Keratinocyte (primary cell): Measurements from ENCODE around the gene SYNPR. TPM values are rescaled to one million over a fixed set of nuclear protein-coding genes. Genes with fewer than 3 reads are reported as not detected.

ENCODE experiments used
- DNase-seq: peaks from one replicate; pipeline ENCODE4 v3.0.0-alpha.2; 2011; ENCODE audit warnings: low read depth, missing footprints, low spot score
- FAIRE-seq: peaks from 2 replicates; lab custom pipeline; 2011; peaks lifted over from hg19 to GRCh38; lab: Jason Lieb, UNC
- H2AFZ ChIP-seq: 2 replicates; pipeline ENCODE4 v1.6.0; 2012; ENCODE audit warnings: low read length, control low read depth, inconsistent platforms; ENCODE audit not compliant: control insufficient read depth
- H3K27ac ChIP-seq: 2 replicates; pipeline ENCODE4 v1.5.1; 2011; ENCODE audit warnings: low read length; ENCODE audit not compliant: control insufficient read depth, insufficient read depth
- H3K27me3 ChIP-seq: 3 replicates; pipeline ENCODE4 v1.6.0; 2011; ENCODE audit warnings: low read length; ENCODE audit not compliant: control insufficient read depth, insufficient read depth; ENCODE audit errors: extremely low read depth
- H3K36me3 ChIP-seq, 2 experiments: 2 replicates in 1 of 2; 3 replicates in 1 of 2; pipeline ENCODE4 v1.5.1; 2011; ENCODE audit warnings: low read length in 2 of 2, mild to moderate bottlenecking in 1 of 2; ENCODE audit not compliant: control insufficient read depth in 2 of 2, insufficient read depth in 2 of 2; ENCODE audit errors: extremely low read depth in 1 of 2
- H3K4me1 ChIP-seq: 3 replicates; pipeline ENCODE4 v1.5.1; 2011; ENCODE audit warnings: low read length; ENCODE audit not compliant: control insufficient read depth, insufficient read depth; ENCODE audit errors: extremely low read depth
- H3K4me2 ChIP-seq: 3 replicates; pipeline ENCODE4 v1.6.0; 2011; ENCODE audit warnings: low read depth, low read length; ENCODE audit not compliant: control insufficient read depth, insufficient read depth; ENCODE audit errors: extremely low read depth
- H3K4me3 ChIP-seq, 3 experiments: fragments of 200-600 bp in 1 of 3; sonication (generic) in 1 of 3; 2 replicates in 2 of 3; 3 replicates in 1 of 3; pipeline ENCODE4 v1.5.1; 2011 to 2016; ENCODE audit warnings: low read length in 3 of 3, mild to moderate bottlenecking in 3 of 3, control low read depth in 2 of 3, inconsistent platforms in 1 of 3, low read depth in 1 of 3, mixed read lengths in 1 of 3, mixed run types in 1 of 3, moderate library complexity in 1 of 3; ENCODE audit not compliant: control insufficient read depth in 2 of 3, insufficient read depth in 2 of 3; ENCODE audit errors: extremely low read depth in 1 of 3
- H3K79me2 ChIP-seq: 2 replicates; pipeline ENCODE4 v1.6.0; 2012; ENCODE audit warnings: low read length; ENCODE audit not compliant: control insufficient read depth, insufficient read depth
- H3K9ac ChIP-seq: 3 replicates; pipeline ENCODE4 v1.6.0; 2011; ENCODE audit warnings: low read length; ENCODE audit not compliant: control insufficient read depth, insufficient read depth; ENCODE audit errors: extremely low read depth
- H3K9me1 ChIP-seq: 3 replicates; pipeline ENCODE4 v1.6.0; 2011; ENCODE audit warnings: low read length; ENCODE audit not compliant: control insufficient read depth, insufficient read depth; ENCODE audit errors: extremely low read depth
- H3K9me3 ChIP-seq: 2 replicates; pipeline ENCODE4 v1.5.1; 2012; ENCODE audit warnings: low read depth, low read length; ENCODE audit not compliant: control insufficient read depth
- H4K20me1 ChIP-seq: 3 replicates; pipeline ENCODE4 v1.6.0; 2011; ENCODE audit warnings: low read length; ENCODE audit not compliant: control insufficient read depth, insufficient read depth; ENCODE audit errors: extremely low read depth
- CTCF ChIP-seq, 3 experiments: IDR thresholded peaks in 1 of 3; conservative IDR thresholded peaks in 1 of 3; optimal IDR thresholded peaks in 1 of 3; 2 replicates in 2 of 3; 3 replicates in 1 of 3; pipeline versions ENCODE3 to v1.5.1; 2011; ENCODE audit warnings: low read length in 3 of 3, mild to moderate bottlenecking in 3 of 3, moderate library complexity in 2 of 3, control low read depth in 1 of 3, inconsistent platforms in 1 of 3; ENCODE audit not compliant: insufficient read depth in 2 of 3; ENCODE audit errors: extremely low read depth in 1 of 3
- EZH2 ChIP-seq: IDR thresholded peaks from one replicate; pipeline ENCODE4 v1.6.1; 2012; ENCODE audit warnings: inconsistent platforms, mild to moderate bottlenecking, low read length, moderate library complexity
- dilution Hi-C: fragments of 300-500 bp; cut with MboI; formaldehyde crosslinking; loops from one replicate; pipeline ENCODE4 v1.7.0; 2020; ENCODE audit warnings: low sequenced_read_pairs; ENCODE audit not compliant: extremely low pct_ligation_motif_present
- polyA plus RNA-seq, 5 experiments: library from polyadenylated mRNA; depleted of rRNA in 3 of 5; stranded (reverse) in 3 of 5; stranded (forward) in 1 of 5; unstranded in 1 of 5; fragments of >200 nt; gene quantifications; 1 replicate in 1 of 5; 2 replicates in 3 of 5; 3 replicates in 1 of 5; pipeline versions ENCODE4 v1.2.1 to v1.2.3, GENCODE V29; 2011 to 2012; ENCODE audit warnings: missing spikeins in 2 of 5, low read depth in 1 of 5, low replicate concordance in 1 of 5

SYNPR gene
- polyA plus RNA-seq, 1 donor (not counting 4 experiments of a cell fraction or from before 2014, with no cell fraction given), result not detected

DNA sequence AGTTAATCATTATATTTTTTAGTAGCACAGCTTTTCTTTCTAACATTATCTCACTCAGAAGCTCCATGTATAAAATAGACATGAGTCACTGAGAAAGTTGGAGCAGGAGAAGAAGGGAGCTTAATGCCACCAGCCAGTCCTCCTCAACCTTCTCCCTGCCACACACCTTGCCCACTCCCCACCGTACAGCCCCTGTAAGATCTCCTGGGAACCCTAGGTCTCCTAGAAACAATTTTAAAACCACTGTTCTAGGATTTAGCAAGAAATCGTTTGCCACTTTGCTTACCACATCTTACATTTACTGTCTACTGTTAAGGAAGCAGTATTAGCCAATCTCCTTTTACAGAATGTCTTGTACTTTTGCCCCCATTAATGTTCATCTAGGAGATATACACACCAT is 204.2 kb downstream of the SYNPR start:
- no peak overlapping the region for H3K27ac ChIP-seq
- no peaks in the 10 kb centered on the region for H3K9me1 ChIP-seq
- H2AFZ ChIP-seq, result no peak overlapping the region
- H3K9ac ChIP-seq, result no peak overlapping the region
- dilution Hi-C loops, result no loop called here
- FAIRE-seq (no peak), DNase-seq (no peak)
- TF ChIP-seq CTCF (optimal IDR thresholded peaks at IDR 0.05 in 1 of 3, IDR thresholded peaks at IDR 0.05 in 1 of 3, conservative IDR thresholded peaks at IDR 0.05 in 1 of 3; ENCODE audit: extremely low read depth in 1 of 3, insufficient read depth in 2 of 3, low read length in 3 of 3) (no peak), EZH2 (no peak)
- H3K4me2 ChIP-seq, result no peak overlapping the region
- no peaks in the 10 kb centered on the region for H3K4me1 ChIP-seq
- H3K36me3 ChIP-seq, result no peaks in the 10 kb centered on the region
- no peaks in the 10 kb centered on the region for H4K20me1 ChIP-seq
- H3K9me3 ChIP-seq, result no peaks in the 10 kb centered on the region
- no peaks in the 10 kb centered on the region for H3K27me3 ChIP-seq
- H3K4me3 ChIP-seq, result no peak overlapping the region
- H3K79me2 ChIP-seq, result no peaks in the 10 kb centered on the region

DNA sequence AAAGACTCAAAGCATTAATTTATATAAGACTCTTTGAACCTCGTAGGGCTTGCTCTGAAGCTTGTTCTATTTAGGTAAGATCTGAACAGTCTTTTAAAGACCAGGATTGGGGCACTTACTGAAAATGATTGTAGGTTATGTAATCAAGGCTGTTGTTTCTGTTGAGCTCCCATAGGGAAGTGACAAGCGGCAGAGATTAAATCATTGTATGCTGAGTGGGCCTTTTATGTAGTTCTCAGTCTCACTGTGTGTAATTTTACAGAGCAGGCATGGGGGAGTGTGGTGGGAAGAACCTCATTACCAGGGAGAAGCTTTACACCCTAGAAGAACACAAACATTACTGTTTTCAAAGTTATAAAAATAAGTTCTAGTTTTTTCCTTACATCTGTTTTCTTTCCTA is 214.4 kb downstream of the SYNPR start:
- dilution Hi-C loops, result no loop called here
- no peak overlapping the region for H3K9ac ChIP-seq
- H3K27ac ChIP-seq, result no peak overlapping the region
- no peak for TF ChIP-seq CTCF (optimal IDR thresholded peaks at IDR 0.05 in 1 of 3, IDR thresholded peaks at IDR 0.05 in 1 of 3, conservative IDR thresholded peaks at IDR 0.05 in 1 of 3; ENCODE audit: extremely low read depth in 1 of 3, insufficient read depth in 2 of 3, low read length in 3 of 3)
- TF ChIP-seq EZH2, result no peak
- H3K4me1 ChIP-seq, result no peaks in the 10 kb centered on the region
- H3K9me3 ChIP-seq, result no peaks in the 10 kb centered on the region
- H3K79me2 ChIP-seq, result no peaks in the 10 kb centered on the region
- no peaks in the 10 kb centered on the region for H4K20me1 ChIP-seq
- no peaks in the 10 kb centered on the region for H3K36me3 ChIP-seq
- FAIRE-seq (no peak), DNase-seq (no peak)
- no peak overlapping the region for H3K4me2 ChIP-seq
- H2AFZ ChIP-seq, result no peak overlapping the region
- peaks cover 3% of the 10 kb centered on the region for H3K27me3 ChIP-seq
- no peak overlapping the region for H3K4me3 ChIP-seq
- no peaks in the 10 kb centered on the region for H3K9me1 ChIP-seq
